HEK293T (cell line): ENCODE measurements around the gene MAPT.
"Not testable (repeated sequence)": the region's sequence is repeated elsewhere in the genome, so short reads cannot be mapped to it uniquely, and the experiment has no call there.

Source experiments
- CTCF ChIA-PET: fragments of 350-600 bp; formaldehyde crosslinking; extraction: SDS; loops from one replicate; lab custom pipeline; 2021; ENCODE audit warnings: antibody characterized with exemption, inconsistent platforms; lab: Yijun Ruan, JAX
- POLR2A ChIA-PET: fragments of 350-600 bp; formaldehyde crosslinking; extraction: SDS; loops from one replicate; lab custom pipeline; 2020; ENCODE audit warnings: antibody characterized with exemption, inconsistent platforms; lab: Yijun Ruan, JAX
- DNase-seq: peaks from one replicate; pipeline ENCODE4 v3.0.0; 2012; ENCODE audit warnings: mixed read lengths; ENCODE audit errors: extremely low spot score
- ARNT ChIP-seq: fragments of 450-650 bp; IDR thresholded peaks from 2 replicates; pipeline ENCODE4 v1.6.1; 2017; ENCODE audit warnings: mild to moderate bottlenecking
- CTBP1 ChIP-seq: fragments of 450-650 bp; IDR thresholded peaks from 2 replicates; pipeline ENCODE4 v1.6.1; 2016; ENCODE audit warnings: borderline replicate concordance
- ELF4 ChIP-seq: fragments of 450-650 bp; IDR thresholded peaks from 2 replicates; pipeline ENCODE4 v1.6.1; 2017; ENCODE audit warnings: antibody characterized with exemption
- FOXA1 ChIP-seq: fragments of 450-650 bp; IDR thresholded peaks from 2 replicates; pipeline ENCODE4 v1.6.1; 2016; ENCODE audit warnings: mild to moderate bottlenecking
- FOXM1 ChIP-seq: fragments of 450-650 bp; IDR thresholded peaks from 2 replicates; pipeline ENCODE4 v1.6.1; 2017; ENCODE audit warnings: mild to moderate bottlenecking, borderline replicate concordance
- HDGF ChIP-seq: fragments of 450-650 bp; IDR thresholded peaks from 2 replicates; pipeline ENCODE4 v1.6.1; 2017; ENCODE audit warnings: antibody characterized with exemption, borderline replicate concordance
- L3MBTL2 ChIP-seq: fragments of 450-650 bp; conservative IDR thresholded peaks from 2 replicates; pipeline ENCODE4 v1.6.1; 2016; ENCODE audit warnings: mild to moderate bottlenecking
- LEF1 ChIP-seq: fragments of 450-650 bp; IDR thresholded peaks from 2 replicates; pipeline ENCODE4 v1.6.1; 2017; ENCODE audit warnings: mild to moderate bottlenecking, borderline replicate concordance
- NFRKB ChIP-seq: fragments of 450-650 bp; IDR thresholded peaks from 2 replicates; pipeline ENCODE4 v1.6.1; 2016; ENCODE audit warnings: mild to moderate bottlenecking, moderate library complexity
- SP1 ChIP-seq: fragments of 450-650 bp; IDR thresholded peaks from 2 replicates; pipeline ENCODE4 v1.6.1; 2017
- SUZ12 ChIP-seq: fragments of 450-650 bp; IDR thresholded peaks from 2 replicates; pipeline ENCODE4 v1.6.1; 2016; ENCODE audit warnings: mild to moderate bottlenecking
- TARDBP ChIP-seq: fragments of 450-650 bp; IDR thresholded peaks from 2 replicates; pipeline ENCODE4 v1.6.1; 2016
- ZNF384 ChIP-seq: fragments of 450-650 bp; IDR thresholded peaks from 2 replicates; pipeline ENCODE4 v1.6.1; 2016
- TF ChIP-seq, protein P1 (sequence below): fragments of 450-650 bp; IDR thresholded peaks from 2 replicates; pipeline ENCODE4 v1.6.1; 2016

MAPT gene

DNA sequence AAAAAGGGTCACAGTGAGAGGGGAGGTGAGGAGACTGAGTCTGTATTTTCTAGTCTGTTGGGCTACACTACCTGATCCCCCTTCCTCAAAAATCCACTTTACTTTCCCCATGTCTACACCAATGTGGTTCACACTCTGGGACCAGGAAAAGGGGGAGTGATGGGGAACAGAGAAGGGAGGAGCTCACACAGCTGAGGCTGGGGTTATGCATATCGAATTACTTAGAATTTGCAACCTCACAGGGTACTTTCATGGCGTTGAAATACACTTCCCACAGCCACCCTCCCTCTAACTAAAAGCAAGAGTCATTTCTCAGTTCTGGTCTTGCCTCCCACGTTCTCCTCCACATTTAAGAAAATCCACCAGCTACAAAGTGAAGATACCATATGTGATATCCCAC lies 14.1 kb downstream of the MAPT start:
- ChIA-PET CTCF (interaction anchor here (0.7 to 1.6 kb wide), 3 partner anchors 14 to 59 kb away, joined by 3 to 5 read pairs (median 4); no protein-coding TSS in a partner anchor), POLR2A (interaction anchor here (2.3 kb wide), 1 partner anchor 15 kb away, joined by 8 read pairs; the partner anchor contains the start of gene MAPT)
- TF ChIP-seq ARNT (no peak), ELF4 (no peak), SUZ12 (no peak)
- DNase-seq = no peak

- POLR2A ChIA-PET = interaction anchor here (2.3 kb wide), 1 partner anchor 15 kb away, joined by 8 read pairs; the partner anchor contains the start of gene MAPT
- CTCF ChIA-PET = interaction anchor here (1.4 to 1.6 kb wide), 2 partner anchors 14 to 41 kb away, joined by 3 to 5 read pairs; no protein-coding TSS in a partner anchor
- no peak for DNase-seq
- no peak for TF ChIP-seq FOXA1
- no peak for TF ChIP-seq SP1
- no peak for TF ChIP-seq TARDBP
- no peak for TF ChIP-seq NFRKB
- TF ChIP-seq ARNT = no peak
- TF ChIP-seq, protein P1, sequence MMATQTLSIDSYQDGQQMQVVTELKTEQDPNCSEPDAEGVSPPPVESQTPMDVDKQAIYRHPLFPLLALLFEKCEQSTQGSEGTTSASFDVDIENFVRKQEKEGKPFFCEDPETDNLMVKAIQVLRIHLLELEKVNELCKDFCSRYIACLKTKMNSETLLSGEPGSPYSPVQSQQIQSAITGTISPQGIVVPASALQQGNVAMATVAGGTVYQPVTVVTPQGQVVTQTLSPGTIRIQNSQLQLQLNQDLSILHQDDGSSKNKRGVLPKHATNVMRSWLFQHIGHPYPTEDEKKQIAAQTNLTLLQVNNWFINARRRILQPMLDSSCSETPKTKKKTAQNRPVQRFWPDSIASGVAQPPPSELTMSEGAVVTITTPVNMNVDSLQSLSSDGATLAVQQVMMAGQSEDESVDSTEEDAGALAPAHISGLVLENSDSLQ = no peak
- TF ChIP-seq CTBP1 = no peak
- TF ChIP-seq LEF1 = no peak
Observed at GRCh38 chr17:45908935-45909334, 14.6 kb downstream of the MAPT start.

DNA sequence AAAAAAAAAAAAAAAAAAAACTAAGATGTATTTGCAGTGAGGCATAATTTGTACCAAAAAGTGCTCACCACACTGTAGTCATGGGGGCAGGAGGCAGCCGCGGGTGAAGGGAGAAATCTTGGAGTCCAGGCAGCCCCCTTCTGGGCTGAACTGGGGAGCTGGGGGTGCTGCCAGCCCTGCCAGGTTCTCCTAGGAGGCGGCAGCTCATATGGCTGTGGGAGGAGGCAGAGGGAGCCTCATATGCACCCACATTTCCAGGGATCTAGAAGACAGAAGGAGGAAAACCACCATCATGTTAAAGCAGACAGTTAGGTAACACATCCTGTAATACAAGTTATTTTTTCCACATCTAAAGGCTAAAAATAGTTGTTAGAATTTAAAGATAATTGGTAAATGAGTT lies 16.3 kb downstream of the MAPT start:
- ChIA-PET CTCF (interaction anchor here (0.6 kb wide), 1 partner anchor 73 kb away, joined by 4 read pairs; no protein-coding TSS in a partner anchor), POLR2A (no interaction called here)
- no peak for TF ChIP-seq CTBP1
- no peak for TF ChIP-seq LEF1
- no peak for TF ChIP-seq HDGF
- no peak for TF ChIP-seq ZNF384
- TF ChIP-seq, protein P1 = no peak
- no peak for TF ChIP-seq FOXA1
- no peak for TF ChIP-seq L3MBTL2
- no peak for TF ChIP-seq SUZ12
- no peak for DNase-seq

DNA sequence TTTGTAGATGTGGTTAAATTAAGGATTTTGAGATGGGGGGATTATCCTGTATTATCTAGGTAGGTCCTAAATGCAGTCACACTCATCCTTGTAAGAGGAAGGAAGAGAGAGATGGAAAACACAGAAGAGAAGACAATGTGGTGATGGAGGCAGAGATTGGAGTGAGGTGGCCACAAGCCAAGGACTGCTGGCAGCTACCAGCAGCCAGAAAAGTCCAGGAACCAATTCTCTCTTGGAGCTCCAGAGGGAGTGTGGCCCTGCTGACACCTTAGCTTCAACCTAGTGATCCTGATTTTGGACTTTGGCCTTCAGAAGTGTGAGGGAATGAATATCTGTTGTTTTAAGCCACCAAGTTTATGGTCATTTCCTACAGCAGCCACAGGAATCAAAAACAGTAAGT lies 18.0 kb downstream of the MAPT start:
- TF ChIP-seq CTBP1 (no peak), FOXA1 (no peak)
- no peak for DNase-seq
- ChIA-PET CTCF (no interaction called here), POLR2A (no interaction called here)

DNA sequence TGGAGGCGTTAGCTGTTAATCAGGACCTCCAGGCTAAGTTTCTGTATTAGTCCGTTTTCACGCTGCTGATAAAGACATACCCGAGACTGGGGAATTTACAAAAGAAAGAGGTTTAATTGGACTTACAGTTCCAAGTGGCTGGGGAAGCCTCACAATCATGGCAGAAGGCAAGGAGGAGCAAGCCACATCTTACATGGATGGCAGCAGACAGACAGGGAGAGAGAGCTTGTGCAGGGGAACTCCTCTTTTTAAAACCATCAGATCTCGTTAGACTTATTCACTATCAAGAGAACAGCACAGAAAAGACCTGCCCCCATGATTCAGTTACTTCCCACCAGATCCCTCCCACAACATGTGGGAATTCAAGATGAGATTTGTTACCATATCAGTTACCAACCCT lies 18.7 kb downstream of the MAPT start:
- POLR2A ChIA-PET = not testable (repeated sequence)
- CTCF ChIA-PET = interaction anchor here (0.6 kb wide), 2 partner anchors 56 to 864 kb away, joined by 3 read pairs; no protein-coding TSS in a partner anchor

DNA sequence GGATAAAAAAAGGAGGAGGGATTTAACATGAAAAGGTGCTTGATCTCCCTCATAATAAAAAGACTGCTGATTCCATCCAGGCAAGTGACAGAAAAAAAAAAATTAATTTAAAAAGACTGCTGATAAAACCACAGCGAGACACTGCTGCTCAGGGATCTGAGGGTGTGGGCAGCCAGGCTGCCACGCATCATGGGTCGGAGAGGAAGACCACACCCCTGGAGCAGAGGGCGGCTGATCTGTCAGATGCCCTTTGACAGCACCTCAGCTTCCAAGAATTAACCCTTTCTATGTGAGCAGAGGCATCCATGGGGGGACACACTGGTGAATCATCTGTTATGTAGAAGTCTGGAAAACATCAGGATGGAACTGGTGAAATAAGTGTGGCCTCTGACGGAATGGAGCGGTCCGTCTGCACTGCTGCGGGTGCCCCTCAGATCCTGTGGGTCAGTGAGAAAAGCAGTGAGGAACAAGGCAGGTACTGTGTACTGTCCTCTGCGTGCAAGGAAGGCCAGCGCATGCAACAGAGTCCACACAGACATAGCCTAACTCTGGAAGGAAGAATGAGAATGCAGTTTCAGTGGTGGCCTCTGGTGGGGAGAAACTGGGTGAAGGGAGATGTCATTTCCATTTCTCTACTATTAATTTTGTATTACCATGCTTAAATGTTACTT lies 19.8 kb downstream of the MAPT start:
- POLR2A ChIA-PET = no interaction called here

More for the DNA sequence above, 18.7 kb downstream of the MAPT start:
- DNase-seq = not testable (repeated sequence)

DNA sequence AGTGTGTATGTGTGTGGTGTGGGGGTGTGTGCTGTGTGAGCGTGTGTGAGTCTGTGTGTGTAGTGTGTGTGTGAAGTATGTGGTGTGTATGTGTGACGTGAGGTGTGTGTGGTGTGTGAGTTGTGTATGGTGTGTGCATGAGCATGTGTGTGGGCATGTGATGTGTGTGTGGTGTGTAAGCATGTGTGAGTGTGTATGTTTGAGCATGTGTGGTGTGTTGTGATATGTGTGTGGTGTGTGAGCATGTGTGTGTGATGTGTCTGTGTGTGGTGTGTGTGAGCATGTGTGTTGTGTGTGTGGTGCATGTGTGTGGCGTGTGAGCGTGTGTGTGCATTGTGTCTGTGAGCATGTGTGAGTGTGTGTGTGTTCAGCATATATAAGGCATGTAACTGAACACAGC lies 20.9 kb downstream of the MAPT start:
- no peak for DNase-seq
- ChIA-PET POLR2A (no interaction called here), CTCF (no interaction called here)
- TF ChIP-seq, protein P1 = no peak
- TF ChIP-seq TARDBP (peak; percentile 56; the same call in 1 of the 2 replicates), HDGF (no peak)

More for the DNA sequence above, 19.8 kb downstream of the MAPT start:
- CTCF ChIA-PET = interaction anchor here (0.7 kb wide), 1 partner anchor 33 kb away, joined by 3 read pairs; no protein-coding TSS in a partner anchor
- no peak for DNase-seq
- TF ChIP-seq HDGF = no peak
- TF ChIP-seq ARNT = no peak

DNA sequence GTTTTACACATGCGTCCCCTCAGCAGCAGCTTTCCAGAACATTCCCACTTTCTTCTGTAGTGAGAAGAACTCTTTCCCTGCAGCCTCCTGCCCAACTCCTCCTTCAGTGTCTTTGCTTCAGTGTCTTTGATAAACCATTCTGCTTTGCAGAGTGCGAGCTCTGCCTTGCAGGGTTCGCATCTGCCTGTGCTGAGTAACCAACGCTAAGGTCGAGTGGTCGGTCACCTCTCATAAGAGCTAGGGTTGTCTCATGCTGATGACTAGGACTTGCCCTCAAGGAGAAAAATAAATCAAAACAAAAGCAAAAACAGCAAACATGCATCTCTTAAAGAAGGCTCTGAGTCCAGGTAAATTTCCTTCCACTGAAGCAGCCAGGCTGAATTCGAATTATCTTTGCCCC lies 22.7 kb downstream of the MAPT start:
- ChIA-PET CTCF (no interaction called here), POLR2A (no interaction called here)
- no peak for TF ChIP-seq FOXM1
- TF ChIP-seq ELF4 = no peak
- no peak for TF ChIP-seq SP1
- DNase-seq = no peak
